HG02840 (cell line): Measurements from ENCODE around the gene SV2B.

ENCODE experiments used
- ATAC-seq: cut with Tn5 transposase; IDR thresholded peaks from one replicate; pipeline ENCODE4 v1.9.1; 2021; ENCODE audit warnings: mild to moderate bottlenecking, moderate library complexity, moderate number of reproducible peaks; ENCODE audit not compliant: unreplicated experiment, low FRiP score

Gene SV2B

GRCh38 chr15:91348752-91349500 lies 248.9 kb downstream of the SV2B start:
- no peak for ATAC-seq
